HG02885 (cell line): ENCODE data around the gene LGALS9C.
"Not testable (repeated sequence)": the region's sequence is repeated elsewhere in the genome, so short reads cannot be mapped to it uniquely, and the experiment has no call there.

ENCODE experiments used
- ATAC-seq: cut with Tn5 transposase; IDR thresholded peaks from one replicate; pipeline ENCODE4 v1.9.1; 2021; ENCODE audit warnings: mild to moderate bottlenecking; ENCODE audit not compliant: unreplicated experiment, poor library complexity

The LGALS9C gene

DNA sequence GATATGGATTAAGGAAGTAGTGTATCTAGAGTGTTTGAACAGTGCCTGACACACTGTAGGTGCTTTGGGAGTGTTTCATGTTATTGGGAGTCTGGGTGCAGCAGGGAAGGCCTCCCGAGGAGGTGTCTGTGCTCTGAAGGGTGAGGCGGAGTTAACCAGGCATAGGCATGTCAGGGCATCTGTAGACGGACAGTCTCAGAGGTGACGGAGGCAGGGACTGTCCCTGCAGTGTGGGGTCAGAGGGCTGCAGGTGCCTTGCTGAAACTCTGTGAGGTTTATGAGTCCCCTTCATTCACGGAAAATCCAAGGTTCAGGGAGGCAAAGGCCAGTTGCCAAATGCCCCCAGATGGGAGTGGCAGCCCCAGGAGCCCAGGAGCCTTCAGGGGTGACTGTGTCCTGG, 778 bp downstream of the LGALS9C start:
- not testable (repeated sequence) for ATAC-seq

DNA sequence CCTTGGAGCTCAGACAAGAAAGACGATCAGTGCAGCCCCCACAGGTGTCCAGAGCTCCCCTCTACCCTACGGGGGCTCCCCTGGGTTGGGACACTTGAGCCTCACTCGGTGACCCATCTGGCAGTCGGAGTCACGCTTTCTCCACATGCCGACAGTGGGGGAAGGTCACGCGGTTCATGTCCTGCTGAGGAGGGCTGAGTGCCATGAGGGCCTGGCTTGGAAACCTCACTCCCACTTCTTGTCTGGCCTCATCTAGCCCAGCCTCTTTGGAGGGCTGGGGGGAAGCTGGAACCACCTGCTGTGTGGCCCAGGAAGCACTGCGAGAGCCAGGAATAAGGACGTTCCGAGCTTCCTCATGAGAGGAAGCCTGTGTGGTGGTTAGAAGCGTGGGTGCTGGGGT, 1.8 kb downstream of the LGALS9C start:
- ATAC-seq: not testable (repeated sequence)

DNA sequence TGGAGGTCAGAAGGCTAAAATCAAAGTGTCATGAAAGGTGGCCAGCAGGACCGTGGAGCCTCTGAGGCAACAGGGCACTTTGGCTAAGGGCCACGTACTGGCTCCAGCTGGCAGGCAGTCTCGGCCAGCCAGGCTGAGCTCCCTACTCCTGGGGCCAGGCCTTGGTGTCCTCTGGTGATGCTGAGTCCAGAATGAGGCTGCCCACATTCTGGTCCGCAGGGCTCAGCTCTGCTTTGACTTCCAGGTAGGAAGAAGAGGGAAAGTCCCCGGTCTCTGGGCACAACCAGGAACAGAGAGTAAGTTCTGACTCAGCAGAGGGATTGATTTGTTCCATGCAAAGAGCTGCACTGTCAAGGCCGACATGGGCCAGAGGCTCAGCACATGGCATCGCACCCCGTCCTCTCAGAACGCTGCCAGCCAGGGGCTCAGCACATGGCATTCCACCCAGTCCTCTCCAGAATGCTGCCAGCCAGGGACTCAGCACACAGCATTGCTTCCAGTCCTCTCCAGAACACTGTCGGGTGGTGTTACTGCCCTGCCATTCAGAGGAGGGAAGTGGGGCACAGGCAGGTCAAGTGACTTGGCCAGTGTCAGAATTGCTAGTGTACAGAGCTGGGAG, 2.5 kb downstream of the LGALS9C start:
- ATAC-seq: not testable (repeated sequence)

DNA sequence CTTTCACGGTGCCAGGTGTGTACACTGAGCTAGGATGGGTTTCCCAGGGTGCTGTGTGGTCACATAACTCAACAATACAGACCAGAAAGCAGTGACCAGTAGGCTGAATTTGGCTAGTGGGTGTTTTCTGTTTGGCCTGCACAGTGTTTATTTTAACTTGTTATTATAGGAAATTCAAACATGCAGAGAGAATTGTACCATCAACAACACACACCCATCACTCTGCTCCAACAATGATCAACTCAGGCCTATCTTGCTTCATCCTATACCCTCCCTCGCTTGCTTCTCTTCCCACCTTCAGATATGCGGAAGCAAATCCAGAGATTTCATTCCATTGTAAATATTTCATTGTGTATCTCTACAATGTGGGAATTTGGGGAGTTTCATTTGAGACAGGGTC, 5.2 kb downstream of the LGALS9C start:
- ATAC-seq: not testable (repeated sequence)

DNA sequence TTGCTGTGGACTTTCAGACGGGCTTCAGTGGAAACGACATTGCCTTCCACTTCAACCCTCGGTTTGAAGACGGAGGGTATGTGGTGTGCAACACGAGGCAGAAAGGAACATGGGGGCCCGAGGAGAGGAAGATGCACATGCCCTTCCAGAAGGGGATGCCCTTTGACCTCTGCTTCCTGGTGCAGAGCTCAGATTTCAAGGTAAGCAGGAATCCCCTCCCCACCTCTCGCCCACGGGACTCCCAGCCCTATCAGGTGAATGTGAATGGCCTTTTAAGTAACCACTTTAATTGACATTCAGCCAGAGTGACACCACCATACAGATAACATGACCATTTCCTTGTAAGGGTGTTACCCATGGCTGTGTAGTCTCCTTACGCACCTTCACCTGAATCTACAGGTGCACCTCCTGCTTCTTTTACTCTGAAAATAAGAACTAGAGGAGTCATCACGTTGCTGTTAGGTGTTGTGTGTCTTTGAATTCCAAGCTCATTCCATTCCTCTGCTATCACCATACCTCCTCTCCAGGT, 9.4 kb downstream of the LGALS9C start:
- not testable (repeated sequence) for ATAC-seq

DNA sequence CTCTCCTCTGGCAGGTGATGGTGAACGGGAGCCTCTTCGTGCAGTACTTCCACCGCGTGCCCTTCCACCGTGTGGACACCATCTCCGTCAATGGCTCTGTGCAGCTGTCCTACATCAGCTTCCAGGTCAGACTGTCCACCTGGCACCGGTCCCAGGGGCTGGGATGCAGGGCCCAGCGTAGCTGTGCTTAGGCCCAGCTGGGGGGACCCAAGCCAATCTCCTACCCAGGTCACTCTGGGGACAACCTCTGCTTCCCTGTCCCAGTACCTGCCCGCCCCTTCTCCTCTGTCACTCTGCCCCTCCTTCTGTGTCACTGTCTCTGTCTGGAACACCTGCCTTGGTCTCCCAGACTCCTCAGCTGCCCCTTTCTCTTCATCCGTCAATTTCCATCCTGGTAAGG, 11.0 kb downstream of the LGALS9C start:
- ATAC-seq: not testable (repeated sequence)

DNA sequence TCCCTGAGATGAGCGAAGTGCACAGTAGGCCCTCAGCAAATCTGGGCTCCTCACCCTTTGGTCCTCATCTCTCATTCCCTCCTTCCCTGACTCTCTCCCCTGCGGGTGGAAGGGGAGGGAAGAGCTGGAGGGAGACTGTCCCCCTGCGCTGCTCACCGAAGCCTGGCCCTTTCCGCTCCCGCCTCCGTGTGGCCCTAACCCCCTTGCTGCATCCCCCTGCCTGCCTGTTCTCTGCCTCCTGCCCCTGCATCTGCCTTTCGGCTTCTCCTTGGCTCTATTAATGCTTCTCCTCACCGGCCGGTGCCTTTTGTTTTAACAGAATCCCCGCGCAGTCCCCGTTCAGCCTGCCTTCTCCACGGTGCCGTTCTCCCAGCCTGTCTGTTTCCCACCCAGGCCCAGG, 12.0 kb downstream of the LGALS9C start:
- ATAC-seq: not testable (repeated sequence)

DNA sequence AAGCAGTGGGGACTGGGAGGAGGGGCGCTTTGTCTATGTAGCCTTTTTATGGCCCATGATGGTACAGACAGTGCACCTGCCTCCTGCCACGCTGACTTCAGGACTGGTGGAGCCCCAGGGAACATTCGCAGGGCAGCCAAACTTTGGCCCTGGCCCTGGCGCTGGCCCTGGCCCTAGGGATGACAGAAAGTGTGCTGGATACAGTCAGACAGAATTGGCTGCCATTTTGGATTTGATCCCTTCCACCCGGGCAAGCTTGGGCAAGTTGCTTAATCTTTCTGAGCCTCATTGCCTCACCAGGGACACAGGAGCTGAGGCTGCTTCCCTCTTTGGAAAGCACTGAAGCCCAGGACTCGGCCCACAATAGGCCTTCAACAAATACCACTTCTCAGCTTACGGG, 13.4 kb downstream of the LGALS9C start:
- not testable (repeated sequence) for ATAC-seq

DNA sequence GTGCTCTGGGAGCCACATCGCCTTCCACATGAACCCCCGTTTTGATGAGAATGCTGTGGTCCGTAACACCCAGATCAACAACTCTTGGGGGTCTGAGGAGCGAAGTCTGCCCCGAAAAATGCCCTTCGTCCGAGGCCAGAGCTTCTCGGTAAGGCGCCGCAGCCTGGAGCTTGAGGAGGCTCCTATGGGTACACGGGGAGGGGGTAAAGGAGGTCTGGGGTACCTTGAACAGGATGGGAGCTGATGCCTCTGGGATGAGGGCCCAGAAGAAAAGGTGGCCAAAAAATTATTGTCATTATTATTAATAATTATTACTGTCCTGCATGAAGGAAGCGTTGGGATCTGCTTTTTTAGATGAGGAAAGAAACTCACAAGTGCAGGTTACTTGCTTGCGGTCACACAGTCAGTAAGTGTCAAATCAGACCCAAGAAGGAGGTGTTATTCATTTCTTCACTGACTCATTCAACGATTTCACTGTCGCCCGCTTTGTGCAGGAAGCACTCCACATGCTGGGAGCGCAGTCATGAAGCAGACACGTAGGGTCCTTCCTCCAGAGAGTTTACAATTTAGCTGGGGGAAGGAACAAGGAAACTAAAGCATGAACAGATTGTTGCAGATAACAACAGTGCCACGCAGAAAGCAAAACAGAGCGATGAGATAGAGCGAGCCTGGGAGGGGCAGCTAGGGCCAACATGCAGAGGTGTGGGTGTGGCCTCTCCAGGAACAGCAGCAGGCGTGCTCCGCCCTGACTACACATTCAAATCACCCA, 16.3 kb downstream of the LGALS9C start:
- ATAC-seq: not testable (repeated sequence)

DNA sequence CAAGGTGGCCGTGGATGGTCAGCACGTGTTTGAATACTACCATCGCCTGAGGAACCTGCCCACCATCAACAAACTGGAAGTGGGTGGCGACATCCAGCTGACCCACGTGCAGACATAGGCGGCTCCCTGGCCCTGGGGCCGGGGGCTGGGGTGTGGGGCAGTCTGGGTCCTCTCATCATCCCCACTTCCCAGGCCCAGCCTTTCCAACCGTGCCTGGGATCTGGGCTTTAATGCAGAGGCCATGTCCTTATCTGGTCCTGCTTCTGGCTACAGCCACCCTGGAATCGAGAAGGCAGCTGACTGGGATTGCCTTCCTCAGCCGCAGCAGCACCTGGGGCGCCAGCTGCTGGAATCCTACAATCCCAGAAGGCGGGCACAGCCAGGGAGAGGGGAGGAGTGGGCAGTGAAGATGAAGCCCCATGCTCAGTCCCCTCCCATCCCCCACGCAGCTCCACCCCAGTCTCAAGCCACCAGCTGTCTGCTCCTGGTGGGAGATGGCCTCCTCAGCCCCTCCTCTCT, 17.7 kb downstream of the LGALS9C start:
- not testable (repeated sequence) for ATAC-seq

DNA sequence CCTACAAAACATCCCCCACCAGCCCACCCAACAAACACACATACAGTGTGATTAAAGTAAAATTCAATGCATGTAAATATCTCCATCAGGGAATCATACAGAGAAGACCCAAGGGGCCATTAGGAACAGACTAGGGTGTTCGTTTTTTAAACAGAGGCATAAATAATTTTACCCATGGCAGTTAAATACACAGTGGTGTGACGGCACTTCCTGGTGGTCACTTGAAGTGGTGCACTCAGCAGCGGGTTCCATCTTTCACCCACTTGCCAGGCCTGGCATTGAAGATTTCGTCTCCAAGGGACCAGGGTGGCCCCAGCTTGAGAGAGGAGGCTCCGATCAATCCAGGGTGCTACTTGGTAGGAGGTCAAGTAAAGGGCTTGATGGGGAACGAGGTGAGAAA, 20.5 kb downstream of the LGALS9C start:
- not testable (repeated sequence) for ATAC-seq

DNA sequence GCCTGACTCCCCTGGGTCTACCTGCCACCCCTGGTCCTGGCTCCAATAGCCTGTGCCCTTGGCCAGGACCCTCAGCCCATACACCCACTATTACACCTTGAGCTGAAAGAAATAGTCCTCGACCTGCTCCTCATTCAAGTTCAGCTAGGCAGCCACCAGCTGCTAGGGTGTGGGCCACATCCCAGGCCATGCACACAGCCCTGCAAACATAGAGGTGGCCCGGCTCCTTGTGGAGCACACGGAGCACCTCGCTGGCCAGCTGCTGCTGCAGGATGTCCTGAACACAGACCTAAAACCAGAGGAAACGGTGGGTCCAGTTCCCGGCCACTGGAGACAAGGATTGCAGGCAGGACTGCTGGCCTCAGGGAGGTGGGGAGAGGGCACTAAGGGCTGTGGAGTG, 22.5 kb downstream of the LGALS9C start:
- ATAC-seq: not testable (repeated sequence)

DNA sequence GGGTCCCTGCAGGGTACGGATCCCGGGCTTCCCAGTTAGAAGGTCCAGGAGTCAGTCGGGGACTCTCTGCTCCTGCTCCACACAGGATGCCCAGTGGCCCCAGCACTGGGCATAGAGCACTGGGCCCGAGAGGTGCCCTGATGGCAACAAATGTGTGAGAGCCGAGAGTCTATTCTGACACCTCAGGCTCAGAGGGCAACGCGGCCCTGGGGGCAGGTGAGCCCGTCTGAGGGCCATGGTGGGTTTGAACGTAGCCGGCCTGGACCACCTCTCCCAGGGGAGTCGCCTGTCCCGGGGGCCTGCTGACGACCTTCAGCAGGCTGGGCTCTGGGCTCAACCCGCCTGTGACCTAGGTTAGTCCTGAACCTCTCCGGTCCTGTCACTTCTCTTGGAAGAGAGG, 23.2 kb downstream of the LGALS9C start:
- ATAC-seq: not testable (repeated sequence)

DNA sequence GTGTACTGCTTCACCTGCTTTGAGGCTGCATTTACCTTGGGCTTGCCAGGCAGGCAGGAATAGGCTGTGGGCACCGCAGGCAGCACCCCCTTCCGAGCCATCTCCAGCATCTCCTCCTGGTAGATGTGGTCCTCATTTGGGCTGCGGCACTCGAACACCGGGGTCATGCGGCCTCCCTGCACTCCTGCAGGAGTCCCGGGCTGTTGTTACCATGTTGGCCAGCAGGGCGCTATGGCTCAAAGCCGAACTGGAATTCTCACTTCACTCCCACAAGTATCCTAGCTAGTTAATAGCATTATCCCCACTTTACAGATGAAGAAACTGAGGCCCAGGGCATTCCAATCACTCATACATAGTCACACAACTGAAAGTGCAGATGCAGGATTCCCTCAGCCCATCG, 23.7 kb downstream of the LGALS9C start:
- not testable (repeated sequence) for ATAC-seq

DNA sequence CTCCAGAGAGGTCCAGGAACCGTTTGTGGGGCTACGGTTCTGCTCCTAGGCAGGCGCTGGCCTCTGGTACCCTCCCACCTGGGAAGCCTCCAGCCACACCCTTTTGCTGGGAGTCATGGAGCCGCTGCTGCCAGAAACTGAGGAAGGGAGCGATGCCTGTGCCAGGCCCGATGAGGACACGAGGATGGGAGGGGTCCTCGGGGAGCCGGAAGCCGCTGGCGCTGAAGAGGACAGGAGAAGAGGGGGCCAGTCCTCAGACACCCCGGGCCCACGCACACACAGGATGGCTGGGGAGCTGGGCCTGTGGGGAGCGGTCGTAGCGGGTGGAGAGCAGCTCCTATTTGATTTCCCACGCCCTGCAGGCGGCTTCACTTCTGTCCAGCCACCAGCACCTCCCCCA, 24.2 kb downstream of the LGALS9C start:
- not testable (repeated sequence) for ATAC-seq

DNA sequence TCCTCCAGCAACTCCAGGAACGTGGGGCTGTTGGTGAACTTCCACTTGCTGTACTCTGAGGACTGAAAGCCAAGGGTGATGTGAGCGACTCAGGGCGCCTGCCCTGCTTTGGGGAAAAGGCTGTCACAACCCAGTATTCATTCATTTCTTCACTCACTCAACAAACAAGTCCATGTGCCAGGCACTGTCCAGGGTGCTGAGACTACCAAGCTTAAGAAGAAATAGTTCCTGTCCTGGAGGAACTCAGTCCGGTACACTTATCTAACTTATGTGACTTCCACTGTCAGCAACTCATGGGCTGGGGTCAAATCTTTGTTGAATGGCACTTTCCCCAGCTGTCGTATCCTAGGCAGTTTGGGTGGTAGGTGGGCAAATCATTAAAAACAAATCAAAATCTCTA, 26.6 kb downstream of the LGALS9C start:
- not testable (repeated sequence) for ATAC-seq

DNA sequence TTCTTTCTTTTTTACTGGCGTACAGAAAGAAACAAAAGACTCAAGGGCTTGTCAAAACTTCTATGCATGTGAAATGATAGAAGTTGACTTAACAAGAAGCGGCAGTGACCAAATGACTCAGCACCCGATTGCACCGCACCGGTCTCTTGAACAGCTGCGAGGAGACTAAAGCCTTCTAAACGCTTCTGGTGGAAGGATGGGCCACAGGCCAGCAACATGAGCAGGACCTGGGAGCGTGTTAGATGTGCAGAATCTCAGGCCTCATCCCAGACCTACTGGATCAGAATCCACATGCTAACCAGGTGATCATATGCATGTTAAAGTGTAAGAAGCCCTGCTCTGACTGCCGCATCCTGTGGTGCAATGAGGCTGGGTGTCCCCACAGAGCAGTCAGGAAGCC, 31.1 kb downstream of the LGALS9C start:
- ATAC-seq: not testable (repeated sequence)

DNA sequence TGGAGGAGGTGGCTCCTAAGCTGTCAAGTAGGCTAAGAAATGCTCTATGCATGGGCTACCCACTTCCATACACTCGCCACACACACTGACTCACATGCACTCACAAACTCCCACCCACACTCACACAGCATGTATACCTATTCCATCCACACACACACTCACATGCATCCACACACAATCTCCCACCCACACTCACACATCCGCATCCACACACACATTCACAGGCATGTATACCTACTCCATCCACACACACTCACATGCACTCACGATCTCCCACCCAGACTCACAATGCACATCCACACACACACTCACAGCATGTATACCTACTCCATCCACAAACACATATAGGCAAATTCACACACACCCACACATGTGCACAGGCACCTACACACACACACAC, 32.1 kb downstream of the LGALS9C start:
- not testable (repeated sequence) for ATAC-seq

DNA sequence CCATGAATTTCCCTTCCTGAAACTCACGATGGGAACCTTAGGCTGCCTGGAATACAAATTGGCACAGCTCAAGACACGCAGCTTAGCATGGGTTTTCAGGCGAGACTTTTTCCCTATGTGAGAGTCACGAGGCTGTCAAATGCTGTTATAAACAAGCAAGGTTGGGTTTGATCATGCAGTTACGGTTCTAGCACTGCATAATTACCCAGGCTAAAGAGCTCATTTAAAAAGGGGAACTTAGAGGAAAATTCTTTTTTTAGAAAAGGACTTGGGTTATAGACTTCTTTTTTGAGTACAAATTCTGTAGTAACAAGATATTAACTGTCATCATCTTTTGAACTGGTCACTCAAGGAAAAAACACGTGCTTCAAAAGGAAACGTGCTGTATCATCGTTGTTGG, 44.5 kb downstream of the LGALS9C start:
- ATAC-seq: not testable (repeated sequence)

DNA sequence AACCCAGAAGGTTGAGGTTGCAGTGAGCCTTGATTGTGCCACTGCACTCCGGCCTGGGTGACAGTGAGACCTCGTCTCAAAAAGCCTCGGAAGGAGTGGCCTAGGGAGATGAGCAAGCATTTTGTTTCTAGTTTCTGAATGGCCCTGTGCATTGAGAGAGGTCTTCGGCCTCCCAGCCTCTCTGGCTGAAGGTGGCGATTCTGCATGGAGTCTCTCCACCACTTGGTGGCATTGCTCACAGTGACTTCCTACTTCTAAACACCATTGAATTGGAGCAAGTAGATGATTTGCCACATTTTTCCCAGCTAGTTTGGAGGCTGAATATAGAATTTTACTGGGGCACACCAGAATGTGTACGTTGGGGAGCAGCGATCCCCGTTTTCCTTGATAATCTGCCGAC, 48.4 kb downstream of the LGALS9C start:
- not testable (repeated sequence) for ATAC-seq

DNA sequence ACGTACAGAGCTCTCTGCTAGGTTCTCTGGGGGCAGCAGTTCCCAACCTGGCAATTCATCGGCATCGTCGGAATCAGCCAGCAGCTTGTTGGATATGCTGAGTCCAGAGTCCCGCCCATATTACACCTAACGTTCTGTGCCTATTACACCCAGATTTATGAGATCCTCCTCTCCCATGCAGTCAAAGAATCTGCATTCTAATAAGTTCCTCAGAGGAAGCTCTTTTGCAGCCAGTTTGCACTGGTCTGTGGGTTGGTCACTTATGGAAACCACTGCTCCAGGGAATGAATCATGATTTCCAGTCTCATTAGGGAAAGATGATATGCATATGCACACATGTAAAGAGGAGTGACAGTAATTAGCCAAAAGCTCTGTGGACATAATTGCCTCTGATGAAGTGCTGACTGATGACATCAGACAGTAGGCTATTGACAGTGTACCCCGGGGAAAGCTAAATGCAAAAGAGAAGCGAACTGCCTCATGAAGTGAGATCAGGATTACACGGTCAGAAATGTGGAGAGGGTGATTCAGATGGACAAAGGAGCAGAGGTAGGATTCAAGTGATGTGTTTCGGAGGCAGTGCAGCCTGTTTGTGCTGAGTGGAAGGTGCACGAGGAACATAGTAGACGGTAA, 49.7 kb downstream of the LGALS9C start:
- not testable (repeated sequence) for ATAC-seq
